Cardiac fibroblast (primary cell): ENCODE measurements around the gene CEP68.

Source experiments
- DNase-seq, 2 donors: peaks; one replicate each; pipeline versions ENCODE4 v3.0.0 to v3.0.0-alpha.2; 2010; ENCODE audit warnings: low read depth in 2 of 2
- H3K4me3 ChIP-seq, 2 donors: replicated peaks in 1 of 2; 1 replicate in 1 of 2; 2 replicates in 1 of 2; pipeline ENCODE4 v1.5.1; 2011; ENCODE audit warnings: low read depth in 2 of 2, low read length in 2 of 2, mild to moderate bottlenecking in 2 of 2, moderate library complexity in 1 of 2
- TF ChIP-seq, protein P1 (sequence below): IDR thresholded peaks from one replicate; pipeline ENCODE4 v1.5.1; 2011; ENCODE audit warnings: low read depth, mild to moderate bottlenecking, low read length, inconsistent platforms

The CEP68 gene

GRCh38 chr2:65092791-65093190 lies 36.6 kb downstream of the CEP68 start:
- no peak overlapping the region for H3K4me3 ChIP-seq
- DNase-seq: no peak
- TF ChIP-seq, protein P1, sequence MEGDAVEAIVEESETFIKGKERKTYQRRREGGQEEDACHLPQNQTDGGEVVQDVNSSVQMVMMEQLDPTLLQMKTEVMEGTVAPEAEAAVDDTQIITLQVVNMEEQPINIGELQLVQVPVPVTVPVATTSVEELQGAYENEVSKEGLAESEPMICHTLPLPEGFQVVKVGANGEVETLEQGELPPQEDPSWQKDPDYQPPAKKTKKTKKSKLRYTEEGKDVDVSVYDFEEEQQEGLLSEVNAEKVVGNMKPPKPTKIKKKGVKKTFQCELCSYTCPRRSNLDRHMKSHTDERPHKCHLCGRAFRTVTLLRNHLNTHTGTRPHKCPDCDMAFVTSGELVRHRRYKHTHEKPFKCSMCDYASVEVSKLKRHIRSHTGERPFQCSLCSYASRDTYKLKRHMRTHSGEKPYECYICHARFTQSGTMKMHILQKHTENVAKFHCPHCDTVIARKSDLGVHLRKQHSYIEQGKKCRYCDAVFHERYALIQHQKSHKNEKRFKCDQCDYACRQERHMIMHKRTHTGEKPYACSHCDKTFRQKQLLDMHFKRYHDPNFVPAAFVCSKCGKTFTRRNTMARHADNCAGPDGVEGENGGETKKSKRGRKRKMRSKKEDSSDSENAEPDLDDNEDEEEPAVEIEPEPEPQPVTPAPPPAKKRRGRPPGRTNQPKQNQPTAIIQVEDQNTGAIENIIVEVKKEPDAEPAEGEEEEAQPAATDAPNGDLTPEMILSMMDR: no peak

GRCh38 chr2:65093211-65093610 lies 37.0 kb downstream of the CEP68 start:
- TF ChIP-seq, protein P1: no peak
- DNase-seq: no peak
- H3K4me3 ChIP-seq: no peak overlapping the region

DNA sequence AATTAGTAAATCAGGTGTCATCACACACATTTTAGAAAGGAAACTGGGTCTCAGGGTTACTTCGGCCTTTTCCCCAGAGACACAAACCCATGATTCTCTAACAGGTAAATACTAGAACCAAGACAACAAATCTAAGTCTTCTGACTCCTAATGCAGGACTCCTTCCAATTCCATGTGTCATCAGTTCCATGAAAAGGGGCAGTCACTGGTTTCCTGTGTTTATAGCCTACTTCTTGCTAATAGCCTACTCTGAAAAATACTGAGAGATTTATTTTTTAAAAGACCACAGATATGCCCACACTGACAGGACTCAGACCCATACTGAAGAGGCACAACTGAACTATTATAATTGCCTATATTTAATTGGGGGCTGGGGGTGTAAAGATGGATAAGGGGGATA lies 40.7 kb downstream of the CEP68 start:
- H3K4me3 ChIP-seq: no peak overlapping the region
- TF ChIP-seq, protein P1: no peak
- DNase-seq: peak in 1 of 2 donors; percentile 48

GRCh38 chr2:65097844-65098243 lies 41.6 kb downstream of the CEP68 start:
- TF ChIP-seq, protein P1: no peak

DNA sequence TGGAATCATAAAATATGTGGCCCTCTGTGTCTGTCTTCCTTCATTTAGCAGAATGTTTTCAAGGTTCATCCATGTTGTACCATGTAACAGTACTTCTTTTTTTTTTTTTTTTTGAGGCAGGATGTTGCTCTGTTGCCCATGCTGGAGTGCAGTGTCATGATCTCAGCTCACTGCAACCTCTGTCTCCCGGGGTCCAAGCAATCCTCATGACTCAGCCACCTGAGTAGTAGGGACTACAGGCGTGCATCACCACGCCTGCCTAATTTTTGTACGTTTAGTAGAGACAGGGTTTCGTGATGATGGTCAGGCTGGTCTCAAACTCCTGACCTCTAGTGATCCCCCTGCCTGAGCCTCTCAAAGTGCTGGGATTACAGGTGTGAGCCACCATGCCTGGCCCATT lies 42.5 kb downstream of the CEP68 start:
- TF ChIP-seq, protein P1: no peak
- H3K4me3 ChIP-seq: no peak overlapping the region
- peak in 1 of 2 donors; percentile 51 for DNase-seq

More at GRCh38 chr2:65097844-65098243, 41.6 kb downstream of the CEP68 start:
- no peak for DNase-seq
- H3K4me3 ChIP-seq: no peak overlapping the region

DNA sequence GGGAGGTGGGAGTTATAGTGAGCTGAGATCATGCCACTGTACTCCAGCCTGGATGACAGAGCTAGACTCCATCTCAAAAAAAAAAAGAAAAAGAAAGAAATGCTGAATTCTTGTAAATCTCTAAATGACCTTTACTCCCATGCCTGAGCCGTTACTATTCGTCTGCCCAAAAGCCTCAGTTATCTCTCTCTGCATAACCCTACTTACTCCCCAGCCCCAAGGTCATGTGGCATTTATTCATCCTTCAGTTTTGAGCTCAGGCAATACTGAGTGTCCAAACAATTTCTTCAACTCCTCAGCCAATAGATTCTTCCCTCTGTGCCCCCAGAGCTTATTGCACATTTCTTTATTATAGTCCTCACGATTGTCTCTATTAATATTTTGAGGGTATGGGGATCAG lies 44.9 kb downstream of the CEP68 start:
- DNase-seq: no peak
- TF ChIP-seq, protein P1: no peak
- H3K4me3 ChIP-seq: no peak overlapping the region

GRCh38 chr2:65103013-65103715 lies 46.9 kb downstream of the CEP68 start:
- TF ChIP-seq, protein P1: no peak
- no peak overlapping the region for H3K4me3 ChIP-seq
- DNase-seq: peak in 1 of 2 donors; percentile 25
